GM12865 (cell line): Measurements from ENCODE around the gene CTSZ.
A peak's percentile ranks its signal among the peaks of the same experiment; 100 is the strongest.

Experiments
- DNase-seq: peaks from one replicate; pipeline ENCODE4 v3.0.0; 2010; ENCODE audit warnings: low read depth
- H3K4me3 ChIP-seq: 2 replicates; pipeline ENCODE4 v1.5.1; 2011; ENCODE audit warnings: mild to moderate bottlenecking, low read depth, low read length, control low read depth
- TF ChIP-seq, protein P1 (sequence below): IDR thresholded peaks from 2 replicates; pipeline ENCODE4 v1.5.1; 2011; ENCODE audit warnings: low read length, control low read depth, low read depth, inconsistent platforms; ENCODE audit not compliant: insufficient read depth; ENCODE audit errors: missing control alignments

CTSZ gene

DNA sequence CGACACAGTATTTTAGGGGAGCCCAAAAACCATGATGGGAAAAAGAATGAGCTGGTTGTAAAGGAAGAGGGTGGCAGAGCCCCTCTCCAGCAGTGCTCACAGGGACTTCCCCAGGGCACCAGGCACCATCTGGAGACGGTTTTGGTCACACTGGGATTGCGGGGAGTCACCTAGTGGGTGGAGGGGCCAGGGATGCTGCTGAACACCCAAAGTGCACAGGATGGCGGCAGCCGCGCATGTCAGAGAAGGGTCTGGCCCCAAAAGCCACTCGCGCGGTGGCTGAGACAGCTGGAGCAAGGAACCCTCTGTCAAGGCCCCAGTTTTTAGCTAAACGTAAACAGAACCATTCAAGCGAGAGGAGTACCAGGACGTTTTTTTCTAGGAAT lies 10.8 kb downstream of the CTSZ start:
- no peak for DNase-seq
- no peak overlapping the region for H3K4me3 ChIP-seq
- TF ChIP-seq, protein P1, sequence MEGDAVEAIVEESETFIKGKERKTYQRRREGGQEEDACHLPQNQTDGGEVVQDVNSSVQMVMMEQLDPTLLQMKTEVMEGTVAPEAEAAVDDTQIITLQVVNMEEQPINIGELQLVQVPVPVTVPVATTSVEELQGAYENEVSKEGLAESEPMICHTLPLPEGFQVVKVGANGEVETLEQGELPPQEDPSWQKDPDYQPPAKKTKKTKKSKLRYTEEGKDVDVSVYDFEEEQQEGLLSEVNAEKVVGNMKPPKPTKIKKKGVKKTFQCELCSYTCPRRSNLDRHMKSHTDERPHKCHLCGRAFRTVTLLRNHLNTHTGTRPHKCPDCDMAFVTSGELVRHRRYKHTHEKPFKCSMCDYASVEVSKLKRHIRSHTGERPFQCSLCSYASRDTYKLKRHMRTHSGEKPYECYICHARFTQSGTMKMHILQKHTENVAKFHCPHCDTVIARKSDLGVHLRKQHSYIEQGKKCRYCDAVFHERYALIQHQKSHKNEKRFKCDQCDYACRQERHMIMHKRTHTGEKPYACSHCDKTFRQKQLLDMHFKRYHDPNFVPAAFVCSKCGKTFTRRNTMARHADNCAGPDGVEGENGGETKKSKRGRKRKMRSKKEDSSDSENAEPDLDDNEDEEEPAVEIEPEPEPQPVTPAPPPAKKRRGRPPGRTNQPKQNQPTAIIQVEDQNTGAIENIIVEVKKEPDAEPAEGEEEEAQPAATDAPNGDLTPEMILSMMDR, result no peak

DNA sequence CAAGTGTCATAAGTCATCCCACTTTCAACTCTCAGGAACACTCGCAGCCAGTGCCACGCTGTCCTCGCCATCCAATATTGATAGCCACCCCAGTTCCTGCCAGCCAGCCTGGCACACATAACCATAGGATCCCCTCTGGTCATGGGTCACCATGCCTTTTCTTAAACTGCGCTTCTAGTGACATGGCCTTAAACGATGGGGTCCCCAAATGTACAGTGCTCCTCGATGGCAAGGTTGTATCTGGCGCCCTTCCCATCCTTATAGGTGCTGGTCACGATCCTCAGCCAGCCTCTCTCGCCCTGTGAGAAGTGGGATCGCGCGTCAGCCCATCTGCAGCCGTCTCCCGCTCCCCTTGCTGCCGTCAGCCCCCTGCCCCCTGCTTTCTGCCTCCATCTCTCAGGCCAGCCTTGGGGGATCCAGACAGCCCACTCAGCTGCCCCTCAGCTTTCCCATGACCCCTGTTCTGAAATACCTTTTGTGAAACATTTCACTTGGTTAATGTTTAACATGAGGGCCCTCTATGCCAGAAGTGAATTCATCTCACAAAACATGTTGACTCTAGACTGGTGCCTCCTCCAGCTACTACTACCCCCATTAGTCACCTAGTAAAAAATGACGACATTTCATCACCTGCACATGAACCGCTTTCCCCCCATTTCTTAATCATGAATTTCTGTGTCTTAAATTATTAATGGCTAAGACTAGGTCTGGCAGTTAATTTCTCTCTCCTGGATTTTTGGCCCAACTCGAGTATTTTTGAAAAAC lies 11.4 kb downstream of the CTSZ start:
- DNase-seq, result no peak
- no peak overlapping the region for H3K4me3 ChIP-seq
- TF ChIP-seq, protein P1, result no peak

DNA sequence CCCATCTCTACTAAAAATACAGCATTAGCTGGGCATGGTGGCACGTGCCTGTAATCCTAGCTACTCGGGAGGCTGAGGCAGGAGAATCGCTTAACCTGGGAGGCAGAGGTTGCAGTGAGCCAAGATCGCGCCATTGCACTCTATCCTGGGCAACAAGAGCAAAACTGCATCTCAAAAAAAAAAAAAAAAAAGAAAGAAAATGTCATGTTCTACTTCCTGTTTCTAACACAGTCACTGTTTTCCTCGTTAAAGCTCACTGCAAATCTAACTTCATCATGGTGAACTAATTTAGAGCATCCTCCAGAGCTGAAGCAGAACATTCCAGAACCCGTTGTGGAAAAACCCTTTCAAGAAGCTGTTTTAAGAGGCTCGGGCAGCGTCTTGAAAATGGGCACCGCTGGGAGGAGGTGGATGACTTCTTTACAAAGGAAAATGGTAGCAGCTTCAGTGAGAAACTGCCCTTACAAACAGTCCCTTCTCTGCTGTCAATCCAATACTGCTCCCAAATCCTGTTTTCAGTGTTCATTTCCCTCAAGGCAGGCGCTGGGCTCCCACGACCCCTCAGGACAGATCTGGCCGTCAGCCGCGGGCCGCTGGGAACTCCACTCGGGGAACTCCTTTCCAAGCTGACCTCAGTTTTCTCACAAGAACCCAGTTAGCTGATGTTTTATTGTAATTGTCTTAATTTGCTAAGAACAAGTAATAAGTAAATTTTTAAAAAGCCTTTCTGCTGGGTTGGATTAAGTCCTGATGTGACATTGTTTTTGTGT lies 12.5 kb downstream of the CTSZ start:
- DNase-seq, result no peak
- TF ChIP-seq, protein P1, result no peak
- no peak overlapping the region for H3K4me3 ChIP-seq

- TF ChIP-seq, protein P1, result no peak
- peak; percentile 58 for DNase-seq
- H3K4me3 ChIP-seq, result no peak overlapping the region
Measured at GRCh38 chr20:58993332-58994248, 13.5 kb downstream of the CTSZ start.

DNA sequence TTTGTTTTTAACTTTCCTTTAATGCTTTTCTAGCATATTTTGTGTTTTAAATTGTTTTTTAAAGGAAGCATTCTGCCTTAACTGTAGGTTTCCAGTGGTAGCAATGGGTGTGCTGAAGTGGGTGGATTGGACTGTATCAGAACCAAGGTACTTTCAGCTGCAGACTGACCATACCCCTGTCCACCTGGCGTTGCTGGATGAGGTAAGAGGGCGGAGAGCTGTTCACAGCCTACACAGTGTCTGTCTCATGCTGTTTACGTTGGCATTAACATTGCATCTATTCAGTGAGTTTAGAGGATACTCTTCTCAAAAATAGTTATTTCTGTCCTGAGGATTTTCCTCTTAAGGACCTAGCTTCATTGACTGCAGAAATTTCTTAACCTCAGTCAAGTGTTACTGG lies 14.1 kb downstream of the CTSZ start:
- no peak for DNase-seq
- no peak overlapping the region for H3K4me3 ChIP-seq
- TF ChIP-seq, protein P1, result no peak

- TF ChIP-seq, protein P1, result no peak
- DNase-seq, result no peak
- no peak overlapping the region for H3K4me3 ChIP-seq
Measured at GRCh38 chr20:58991715-58992114, 15.3 kb downstream of the CTSZ start.
